Panc1 (cell line): ENCODE results near the gene FBXL17. TPM values are rescaled to one million over a fixed set of nuclear protein-coding genes. Genes with fewer than 3 reads are reported as not detected.

Experiments
- ATAC-seq: fragments of 200-7000 bp; cut with Tn5 transposase; 2 replicates; pipeline ENCODE4 v1.9.1; 2020; ENCODE audit warnings: mild to moderate bottlenecking, moderate library complexity
- BruUV-seq: library from RNA; stranded (reverse); fragments of 400-500 nt; replicated peaks from 2 replicates; lab custom pipeline; 2021; lab: Mats Ljungman, UMichigan
- CTCF ChIA-PET: fragments of 300-600 bp; sonication (Branson Sonifier 250); formaldehyde crosslinking; loops from one replicate; lab custom pipeline; 2022; ENCODE audit warnings: antibody characterized with exemption; lab: Charles Lee
- POLR2A ChIA-PET: fragments of 300-600 bp; sonication (Branson Sonifier 250); formaldehyde crosslinking; loops from one replicate; lab custom pipeline; 2022; ENCODE audit warnings: antibody characterized with exemption; lab: Charles Lee
- DNase-seq: peaks from one replicate; pipeline ENCODE4 v3.0.0-alpha.2; 2010; ENCODE audit warnings: low read depth, low spot score
- H3K27ac ChIP-seq: 2 replicates; pipeline ENCODE4 v1.5.1; 2011; ENCODE audit warnings: mild to moderate bottlenecking, low read length, inconsistent platforms
- H3K27me3 ChIP-seq: fragments of 200-500 bp; sonication (Bioruptor generic); 2 replicates; pipeline ENCODE4 v1.6.0; 2014; ENCODE audit warnings: low read length, inconsistent platforms; ENCODE audit not compliant: control insufficient read depth, insufficient read depth
- H3K36me3 ChIP-seq: fragments of 200-500 bp; sonication (Bioruptor generic); 2 replicates; pipeline ENCODE4 v1.5.1; 2014; ENCODE audit warnings: inconsistent platforms, mild to moderate bottlenecking, low read length, moderate library complexity; ENCODE audit not compliant: control insufficient read depth, insufficient read depth
- H3K4me1 ChIP-seq: 2 replicates; pipeline ENCODE4 v1.5.1; 2011; ENCODE audit warnings: inconsistent platforms, mild to moderate bottlenecking, low read length, moderate library complexity; ENCODE audit not compliant: control insufficient read depth, insufficient read depth
- H3K4me3 ChIP-seq, 2 experiments: 2 replicates each; pipeline ENCODE4 v1.5.1; 2011 to 2012; ENCODE audit warnings: low read depth in 2 of 2, low read length in 2 of 2, mild to moderate bottlenecking in 2 of 2, inconsistent platforms in 1 of 2, moderate library complexity in 1 of 2
- H3K9me3 ChIP-seq: fragments of 200-500 bp; sonication (Bioruptor generic); 2 replicates; pipeline ENCODE4 v1.5.1; 2014; ENCODE audit warnings: low read depth, mild to moderate bottlenecking, inconsistent platforms, low read length, moderate library complexity; ENCODE audit not compliant: control insufficient read depth, insufficient read depth
- POLR2AphosphoS5 ChIP-seq: IDR thresholded peaks from 2 replicates; pipeline ENCODE4 v1.6.1; 2012; ENCODE audit warnings: mild to moderate bottlenecking, low read depth, low read length, moderate library complexity
- SIN3A ChIP-seq: IDR thresholded peaks from 2 replicates; pipeline ENCODE4 v1.6.1; 2012; ENCODE audit warnings: low read depth, mild to moderate bottlenecking, low read length, moderate library complexity, borderline replicate concordance; ENCODE audit not compliant: insufficient read depth
- TCF7L2 ChIP-seq: IDR thresholded peaks from 2 replicates; pipeline ENCODE4 v1.6.1; 2011; ENCODE audit warnings: mild to moderate bottlenecking, low read depth, low read length, inconsistent platforms
- in situ Hi-C: cut with HindIII; loops from 2 replicates; pipeline ENCODE4 v1.10.0; 2016; ENCODE audit warnings: low sequenced_read_pairs, low pct_unique_long_range_greater_than_20kb
- intact Hi-C: fragments of 100-400 bp; cut with micrococcal nuclease; formaldehyde crosslinking; loops from one replicate; pipeline ENCODE4 v1.10.0; 2022; ENCODE audit not compliant: unreplicated experiment
- total RNA-seq: library from RNA; stranded (reverse); gene quantifications from one replicate; pipeline ENCODE4 v1.2.1, GENCODE V29; 2021; ENCODE audit not compliant: unreplicated experiment
- TF ChIP-seq, protein P1 (sequence below): fragments of 450-650 bp; IDR thresholded peaks from 2 replicates; pipeline ENCODE4 v1.5.1; 2017; ENCODE audit warnings: mild to moderate bottlenecking
- TF ChIP-seq, protein P2 (sequence below), 2 experiments: IDR thresholded peaks; 2 replicates each; pipeline ENCODE4 v1.6.1; 2011 to 2012; ENCODE audit warnings: low read depth in 2 of 2, control low read depth in 1 of 2, low read length in 1 of 2, mild to moderate bottlenecking in 1 of 2, moderate library complexity in 1 of 2; ENCODE audit not compliant: insufficient read depth in 1 of 2

The FBXL17 gene
- total RNA-seq, 1 experiment from 2014 or later, result 17.4 TPM

DNA sequence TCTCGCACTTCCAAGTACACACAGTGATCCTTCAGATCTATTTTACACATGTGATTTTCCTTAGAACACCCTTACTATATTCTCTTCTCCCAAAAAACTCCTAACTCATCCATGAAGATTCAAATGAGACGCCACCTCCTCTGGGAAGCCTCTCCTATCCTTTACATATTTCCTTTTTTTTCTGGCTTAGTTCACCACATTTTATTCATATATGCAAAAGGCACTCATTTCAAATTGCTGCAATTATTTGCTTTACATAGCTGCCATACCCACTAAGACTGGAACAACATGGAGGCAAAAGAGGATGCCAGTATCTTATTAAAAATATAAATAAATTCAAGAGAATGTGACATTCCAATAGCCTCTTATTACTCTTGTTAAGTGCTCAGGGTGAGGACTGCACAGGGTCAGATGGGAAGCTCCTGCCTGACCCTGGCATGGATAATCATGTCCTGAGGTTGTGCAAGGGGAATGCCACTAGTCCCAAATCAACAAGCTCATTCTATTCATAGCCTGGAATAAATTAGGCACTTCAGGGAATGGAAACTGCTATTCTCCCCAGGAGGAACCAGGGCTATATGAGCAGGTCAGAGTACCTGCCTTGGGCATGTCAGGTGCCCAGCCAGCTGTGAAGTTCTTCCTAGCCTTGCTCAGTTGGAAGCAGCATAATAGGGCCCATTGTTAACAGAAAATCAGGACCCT, 262.9 kb downstream of the FBXL17 start:
- CTCF ChIA-PET, result no interaction called here
- intact Hi-C loops, result no loop called here
- no TSS peak for BruUV-seq

DNA sequence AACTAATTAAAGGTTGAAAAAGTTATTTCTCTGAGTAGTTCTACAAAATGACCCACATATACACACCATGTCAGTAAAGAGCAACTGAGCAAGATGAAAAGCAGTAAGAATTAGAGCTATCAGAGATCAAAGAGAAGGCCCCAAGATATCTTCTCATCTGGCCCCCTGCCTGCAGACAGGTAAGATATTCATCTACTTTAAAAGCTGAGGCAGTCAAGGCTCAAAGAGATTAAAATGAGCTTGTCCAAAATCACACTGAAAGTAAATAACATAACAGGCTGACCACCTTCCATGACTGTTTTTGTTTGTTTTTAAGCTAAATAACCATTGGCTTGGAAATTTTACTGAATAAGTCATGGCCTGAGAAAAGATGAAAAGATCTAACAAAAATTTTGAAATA, 266.2 kb downstream of the FBXL17 start:
- in situ Hi-C loops, result no loop called here
- H3K27me3 ChIP-seq, result no peaks in the 10 kb centered on the region
- H3K4me1 ChIP-seq, result no peaks in the 10 kb centered on the region
- CTCF ChIA-PET, result no interaction called here
- POLR2A ChIA-PET, result interaction anchor here (0.7 kb wide), 1 partner anchor 1158 kb away, joined by 5 read pairs; no protein-coding TSS in a partner anchor
- intact Hi-C loops, result no loop called here
- TF ChIP-seq, protein P1, sequence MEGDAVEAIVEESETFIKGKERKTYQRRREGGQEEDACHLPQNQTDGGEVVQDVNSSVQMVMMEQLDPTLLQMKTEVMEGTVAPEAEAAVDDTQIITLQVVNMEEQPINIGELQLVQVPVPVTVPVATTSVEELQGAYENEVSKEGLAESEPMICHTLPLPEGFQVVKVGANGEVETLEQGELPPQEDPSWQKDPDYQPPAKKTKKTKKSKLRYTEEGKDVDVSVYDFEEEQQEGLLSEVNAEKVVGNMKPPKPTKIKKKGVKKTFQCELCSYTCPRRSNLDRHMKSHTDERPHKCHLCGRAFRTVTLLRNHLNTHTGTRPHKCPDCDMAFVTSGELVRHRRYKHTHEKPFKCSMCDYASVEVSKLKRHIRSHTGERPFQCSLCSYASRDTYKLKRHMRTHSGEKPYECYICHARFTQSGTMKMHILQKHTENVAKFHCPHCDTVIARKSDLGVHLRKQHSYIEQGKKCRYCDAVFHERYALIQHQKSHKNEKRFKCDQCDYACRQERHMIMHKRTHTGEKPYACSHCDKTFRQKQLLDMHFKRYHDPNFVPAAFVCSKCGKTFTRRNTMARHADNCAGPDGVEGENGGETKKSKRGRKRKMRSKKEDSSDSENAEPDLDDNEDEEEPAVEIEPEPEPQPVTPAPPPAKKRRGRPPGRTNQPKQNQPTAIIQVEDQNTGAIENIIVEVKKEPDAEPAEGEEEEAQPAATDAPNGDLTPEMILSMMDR, result no peak
- TF ChIP-seq SIN3A (no peak), TCF7L2 (no peak), POLR2AphosphoS5 (no peak)
- TF ChIP-seq, protein P2, sequence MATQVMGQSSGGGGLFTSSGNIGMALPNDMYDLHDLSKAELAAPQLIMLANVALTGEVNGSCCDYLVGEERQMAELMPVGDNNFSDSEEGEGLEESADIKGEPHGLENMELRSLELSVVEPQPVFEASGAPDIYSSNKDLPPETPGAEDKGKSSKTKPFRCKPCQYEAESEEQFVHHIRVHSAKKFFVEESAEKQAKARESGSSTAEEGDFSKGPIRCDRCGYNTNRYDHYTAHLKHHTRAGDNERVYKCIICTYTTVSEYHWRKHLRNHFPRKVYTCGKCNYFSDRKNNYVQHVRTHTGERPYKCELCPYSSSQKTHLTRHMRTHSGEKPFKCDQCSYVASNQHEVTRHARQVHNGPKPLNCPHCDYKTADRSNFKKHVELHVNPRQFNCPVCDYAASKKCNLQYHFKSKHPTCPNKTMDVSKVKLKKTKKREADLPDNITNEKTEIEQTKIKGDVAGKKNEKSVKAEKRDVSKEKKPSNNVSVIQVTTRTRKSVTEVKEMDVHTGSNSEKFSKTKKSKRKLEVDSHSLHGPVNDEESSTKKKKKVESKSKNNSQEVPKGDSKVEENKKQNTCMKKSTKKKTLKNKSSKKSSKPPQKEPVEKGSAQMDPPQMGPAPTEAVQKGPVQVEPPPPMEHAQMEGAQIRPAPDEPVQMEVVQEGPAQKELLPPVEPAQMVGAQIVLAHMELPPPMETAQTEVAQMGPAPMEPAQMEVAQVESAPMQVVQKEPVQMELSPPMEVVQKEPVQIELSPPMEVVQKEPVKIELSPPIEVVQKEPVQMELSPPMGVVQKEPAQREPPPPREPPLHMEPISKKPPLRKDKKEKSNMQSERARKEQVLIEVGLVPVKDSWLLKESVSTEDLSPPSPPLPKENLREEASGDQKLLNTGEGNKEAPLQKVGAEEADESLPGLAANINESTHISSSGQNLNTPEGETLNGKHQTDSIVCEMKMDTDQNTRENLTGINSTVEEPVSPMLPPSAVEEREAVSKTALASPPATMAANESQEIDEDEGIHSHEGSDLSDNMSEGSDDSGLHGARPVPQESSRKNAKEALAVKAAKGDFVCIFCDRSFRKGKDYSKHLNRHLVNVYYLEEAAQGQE (IDR thresholded peaks at IDR 0.05; ENCODE audit: insufficient read depth in 1 of 2, low read depth in 2 of 2, low read length in 1 of 2), result no peak
- no TSS peak for BruUV-seq
- ATAC-seq (no peak), DNase-seq (no peak)
- no peak overlapping the region for H3K27ac ChIP-seq
- no peak overlapping the region for H3K4me3 ChIP-seq
- no peaks in the 10 kb centered on the region for H3K9me3 ChIP-seq
- no peaks in the 10 kb centered on the region for H3K36me3 ChIP-seq

More for the DNA sequence above, 262.9 kb downstream of the FBXL17 start:
- ATAC-seq, result no peak
- TF ChIP-seq TCF7L2 (no peak), SIN3A (no peak), POLR2AphosphoS5 (no peak)
- TF ChIP-seq, protein P2 (IDR thresholded peaks at IDR 0.05; ENCODE audit: insufficient read depth in 1 of 2, low read depth in 2 of 2, low read length in 1 of 2), result no peak
- TF ChIP-seq, protein P1, result no peak
- in situ Hi-C loops, result no loop called here
- POLR2A ChIA-PET, result no interaction called here
- H3K4me3 ChIP-seq, result no peak overlapping the region
- H3K27ac ChIP-seq, result no peak overlapping the region
- DNase-seq, result no peak
- H3K9me3 ChIP-seq, result no peaks in the 10 kb centered on the region
- no peaks in the 10 kb centered on the region for H3K36me3 ChIP-seq
- no peaks in the 10 kb centered on the region for H3K4me1 ChIP-seq
- H3K27me3 ChIP-seq, result no peaks in the 10 kb centered on the region
